HG02759 (cell line): ENCODE data around the gene CDKN1C.

Source experiments
- ATAC-seq: cut with Tn5 transposase; IDR thresholded peaks from one replicate; pipeline ENCODE4 v1.9.1; 2021; ENCODE audit warnings: mild to moderate bottlenecking, moderate library complexity; ENCODE audit not compliant: unreplicated experiment

Gene CDKN1C

DNA sequence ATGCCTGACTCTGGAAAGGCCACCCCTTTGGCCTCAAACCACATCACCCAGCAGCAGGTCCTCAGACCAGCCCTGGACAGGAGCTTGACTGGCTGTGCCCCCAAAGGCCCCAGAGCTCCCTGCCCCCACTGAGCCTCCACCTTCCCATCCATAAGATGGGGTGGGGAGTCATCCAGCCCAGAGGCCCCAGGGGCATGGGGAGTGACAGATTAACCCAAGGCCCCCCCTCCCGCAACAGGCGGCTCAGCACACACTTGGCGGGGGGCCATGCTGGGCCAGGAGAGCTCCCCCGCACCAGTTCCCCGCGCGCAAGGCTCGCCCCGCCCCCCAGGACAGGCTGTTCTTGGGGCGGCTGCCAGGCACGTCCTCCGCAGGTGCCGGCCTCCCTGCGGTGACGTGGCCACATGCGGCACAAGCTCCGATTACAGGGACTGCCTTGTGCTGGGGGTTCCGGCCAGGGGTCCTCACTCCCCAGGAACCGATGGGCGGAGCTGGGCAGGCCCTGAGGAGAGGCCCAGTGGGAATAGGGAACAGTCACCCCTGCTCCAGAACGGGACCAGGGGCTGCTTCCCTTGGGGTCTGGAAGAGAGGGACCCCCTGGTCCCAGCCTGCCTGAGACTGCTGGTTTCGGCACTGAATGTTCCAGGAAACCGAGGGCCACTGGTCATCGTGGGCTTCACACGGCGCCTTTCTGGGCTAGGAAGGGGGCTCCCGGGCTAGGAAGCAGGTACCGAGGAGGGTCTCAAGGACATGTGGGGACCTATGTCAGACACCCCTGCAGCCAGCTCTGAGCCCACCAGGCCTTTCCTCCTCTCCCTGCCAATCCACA lies 5.1 kb upstream of the CDKN1C start:
- ATAC-seq = no peak

DNA sequence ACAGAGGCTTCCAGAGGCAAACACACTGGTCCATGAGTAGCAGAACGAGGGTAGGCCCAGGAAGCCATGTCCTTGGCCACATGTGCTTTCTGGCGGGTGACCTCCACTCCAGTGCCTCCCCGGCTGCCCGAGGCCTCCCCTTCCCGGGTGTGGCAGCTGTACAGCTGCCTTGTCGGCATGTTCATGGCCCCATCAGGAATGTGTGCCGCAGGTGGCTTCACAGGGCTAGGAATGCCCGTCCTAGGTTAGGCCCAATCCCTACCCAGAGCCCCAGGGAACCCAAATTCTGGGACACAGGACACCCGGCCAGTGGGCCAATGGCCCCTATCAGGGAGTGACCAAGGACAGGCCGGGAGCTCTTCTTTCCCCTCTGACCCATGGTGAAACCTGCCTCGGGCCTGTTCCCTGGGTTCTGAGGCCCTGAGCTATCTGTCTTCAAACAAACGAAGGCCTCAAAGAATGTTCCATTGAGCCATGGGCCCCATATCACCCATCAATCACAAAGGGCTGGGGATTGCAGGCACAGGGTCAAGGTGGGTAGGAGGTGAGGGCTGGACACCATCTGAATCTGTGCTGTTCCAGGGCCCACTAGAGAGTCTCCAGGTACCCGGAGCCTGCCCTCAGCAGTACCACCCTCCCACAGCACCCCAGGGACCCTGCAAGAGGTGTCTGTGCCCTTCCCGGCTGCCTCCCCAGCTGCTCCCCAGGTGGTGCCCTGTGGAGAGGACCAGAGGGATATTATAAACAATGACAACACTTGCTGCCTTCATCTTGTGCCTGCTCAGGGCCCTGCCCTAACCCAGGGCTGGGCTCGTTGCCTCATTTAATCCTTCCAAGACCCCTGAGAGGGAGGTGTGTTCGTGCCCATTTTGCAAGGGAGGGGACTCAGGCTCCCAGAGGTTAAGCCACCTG lies 4.0 kb upstream of the CDKN1C start:
- ATAC-seq = no peak

DNA sequence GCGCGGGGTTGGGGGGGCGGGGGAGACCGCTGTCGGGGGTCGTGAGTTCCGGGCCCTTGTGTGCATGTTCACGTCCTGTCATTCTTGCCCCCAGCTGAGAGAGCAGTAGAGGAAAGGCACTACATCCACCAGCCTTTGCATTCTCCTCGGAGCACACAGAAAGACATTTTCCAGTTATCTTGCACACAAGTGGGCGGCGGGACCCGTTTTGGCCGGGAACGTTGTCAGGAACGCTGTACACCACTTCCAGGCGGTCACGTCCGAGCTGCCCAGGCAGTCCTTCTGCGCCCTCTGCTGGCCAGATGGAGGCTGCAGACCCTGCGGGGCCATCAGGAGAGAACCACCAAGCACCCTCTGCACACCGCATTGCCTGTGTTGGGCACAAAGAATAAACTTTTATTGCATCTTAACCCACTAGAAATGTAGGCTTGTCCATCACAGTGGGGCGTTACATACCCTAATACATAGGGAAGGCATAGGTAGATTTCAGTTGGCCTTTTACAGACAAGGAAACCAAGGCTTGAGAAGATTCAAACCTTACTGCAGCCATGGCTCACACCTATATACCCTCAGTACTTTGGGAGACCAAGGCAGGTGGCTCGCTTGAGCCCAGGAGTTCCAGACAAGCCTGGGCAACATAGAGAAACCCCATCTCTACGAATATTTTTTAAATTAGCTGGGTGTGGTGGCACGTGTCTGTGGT lies 2.8 kb upstream of the CDKN1C start:
- ATAC-seq = no peak

DNA sequence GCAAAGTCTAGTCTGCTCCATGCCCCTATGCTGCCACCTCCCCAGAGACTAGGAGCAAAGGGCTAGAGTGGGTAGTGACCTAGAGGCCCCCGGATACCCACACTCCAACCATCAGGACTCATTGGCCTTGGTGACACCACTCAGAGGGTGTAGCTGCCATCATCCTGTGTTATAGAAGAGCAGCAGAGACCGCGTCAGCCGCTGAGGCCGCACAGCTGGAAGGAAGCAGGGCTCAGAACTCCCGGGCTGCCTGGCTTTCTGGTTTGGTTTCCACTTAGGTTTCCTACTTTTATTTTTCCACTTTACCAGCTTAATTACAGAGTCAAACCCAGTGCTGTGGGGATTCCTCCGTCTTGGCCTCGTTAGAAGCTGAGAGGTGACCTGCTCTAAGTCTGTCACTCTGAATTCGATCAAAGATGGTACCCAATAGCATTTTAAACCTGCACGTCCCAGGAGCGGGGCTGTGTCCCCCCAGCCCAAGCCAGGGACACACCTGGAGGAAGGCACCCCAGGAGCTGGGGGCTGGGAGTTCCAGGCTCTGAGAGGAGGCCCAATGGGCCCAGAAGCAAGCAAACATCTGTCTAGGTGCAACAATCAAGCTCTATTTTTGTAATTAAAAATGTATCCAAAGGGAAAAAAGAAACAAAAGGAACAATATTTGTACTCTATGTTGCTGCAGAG lies 2.1 kb upstream of the CDKN1C start:
- no peak for ATAC-seq

DNA sequence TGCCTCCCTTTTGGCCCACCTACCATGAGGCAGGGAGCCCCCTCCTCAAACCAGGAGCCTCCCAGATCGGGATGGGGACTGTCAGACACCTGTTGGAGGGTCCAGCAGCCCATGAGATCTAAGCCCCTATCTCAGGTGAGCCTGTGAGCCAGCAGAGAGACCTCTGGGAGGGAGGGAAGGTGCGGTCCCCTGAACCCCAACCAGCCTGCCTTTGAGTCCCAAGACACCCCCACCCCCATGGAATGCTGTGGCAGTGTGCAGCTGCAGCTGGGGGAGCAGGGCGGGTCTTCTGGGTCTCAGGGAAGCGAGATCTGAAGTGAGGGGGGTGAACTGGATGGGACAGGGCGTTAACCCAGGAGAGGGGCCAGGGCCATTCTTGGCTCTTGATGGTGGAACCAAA lies 1.4 kb upstream of the CDKN1C start:
- ATAC-seq = no peak

DNA sequence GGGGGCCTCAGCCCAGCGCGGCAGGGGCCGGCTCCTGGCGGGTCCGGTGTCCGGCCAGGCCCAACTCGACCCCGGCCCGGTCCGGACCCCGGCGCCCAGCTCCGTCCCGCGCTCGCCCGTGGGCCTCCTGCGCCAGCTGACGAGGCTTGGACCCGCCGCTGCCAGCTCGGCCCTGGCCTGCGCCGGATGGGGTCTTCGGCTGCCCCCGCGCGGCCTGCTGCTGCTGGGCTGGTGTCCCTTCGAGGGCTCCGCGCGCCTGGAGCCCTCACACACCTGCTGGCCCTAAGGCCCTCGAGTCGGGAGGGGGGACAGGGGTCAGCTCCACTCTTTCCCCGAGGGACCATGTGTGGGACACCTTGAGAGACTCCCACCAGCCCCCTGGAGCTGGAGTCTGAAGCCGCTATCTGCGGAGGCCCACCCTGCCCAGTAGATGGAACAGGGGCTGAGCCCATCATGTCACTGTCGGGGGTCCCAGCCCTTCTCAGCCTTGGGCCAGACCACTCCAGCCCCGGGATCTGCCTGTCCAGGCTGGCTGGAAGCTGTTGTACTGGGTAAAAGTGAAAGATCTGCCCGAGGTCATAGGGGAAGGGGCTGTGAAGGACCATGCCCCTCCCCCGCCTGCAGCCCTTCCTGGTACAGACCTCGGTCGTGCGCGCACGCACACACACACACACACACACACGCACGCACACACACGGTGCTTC lies 768 bp upstream of the CDKN1C start:
- ATAC-seq = peak; percentile 18

DNA sequence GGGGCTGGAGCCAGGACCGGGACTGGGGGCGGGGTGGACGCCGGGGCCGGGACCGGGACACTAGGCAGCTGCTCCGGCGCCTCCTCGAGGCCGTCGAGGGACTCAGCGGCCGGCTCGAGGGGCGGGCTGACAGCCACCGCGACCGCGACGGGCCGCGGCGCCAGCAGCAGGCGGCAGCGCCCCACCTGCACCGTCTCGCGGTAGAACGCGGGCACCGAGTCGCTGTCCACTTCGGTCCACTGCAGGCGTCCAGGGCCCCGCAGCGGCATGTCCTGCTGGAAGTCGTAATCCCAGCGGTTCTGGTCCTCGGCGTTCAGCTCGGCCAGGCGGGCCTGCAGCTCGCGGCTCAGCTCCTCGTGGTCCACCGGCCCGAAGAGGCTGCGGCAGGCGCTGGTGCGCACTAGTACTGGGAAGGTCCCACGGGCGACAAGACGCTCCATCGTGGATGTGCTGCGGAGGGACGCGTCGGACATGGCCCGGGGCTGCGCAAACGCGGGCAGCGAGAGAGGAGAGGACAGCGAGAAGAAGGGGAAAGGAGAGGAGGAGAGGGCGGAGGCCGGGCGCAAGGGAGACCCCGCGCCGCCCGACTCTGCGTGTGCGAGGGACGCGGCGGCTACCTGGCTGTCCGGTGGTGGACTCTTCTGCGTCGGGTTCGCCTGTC lies 428 bp downstream of the CDKN1C start:
- no peak for ATAC-seq

DNA sequence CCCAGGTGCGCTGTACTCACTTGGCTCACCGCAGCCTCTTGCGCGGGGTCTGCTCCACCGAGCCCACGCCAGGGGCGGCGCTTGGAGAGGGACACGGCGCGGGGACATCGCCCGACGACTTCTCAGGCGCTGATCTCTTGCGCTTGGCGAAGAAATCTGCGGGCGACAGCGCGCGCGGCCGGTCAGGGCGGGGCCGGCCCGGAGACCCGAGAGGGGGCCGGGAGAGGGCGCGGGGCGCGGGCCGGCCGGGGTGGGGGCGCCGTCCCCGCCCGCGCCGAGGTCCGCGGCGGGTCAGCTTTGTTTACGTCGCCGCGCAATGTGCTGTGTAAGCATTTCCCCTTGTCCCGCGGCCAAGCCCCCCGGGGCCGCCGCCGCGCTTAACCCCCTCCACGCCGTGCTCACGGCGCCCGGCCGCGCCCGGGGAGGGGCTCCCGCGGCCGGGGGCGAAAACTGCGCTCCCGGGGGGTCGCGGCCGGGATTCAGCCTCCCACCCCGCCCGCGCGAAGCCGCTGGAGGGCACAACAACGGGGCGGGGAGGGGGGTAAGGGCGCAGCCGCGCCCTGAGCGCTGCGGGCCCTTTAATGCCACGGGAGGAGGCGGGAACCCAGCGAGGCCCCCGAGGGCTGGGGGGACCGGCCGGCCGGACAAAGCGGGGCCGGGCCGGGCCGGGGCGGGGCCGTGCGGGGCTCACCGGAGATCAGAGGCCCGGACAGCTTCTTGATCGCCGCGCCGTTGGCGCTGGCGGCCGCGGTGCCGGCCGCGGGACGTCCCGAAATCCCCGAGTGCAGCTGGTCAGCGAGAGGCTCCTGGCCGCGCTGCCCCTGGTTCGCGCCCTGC lies 1.4 kb downstream of the CDKN1C start:
- no peak for ATAC-seq

DNA sequence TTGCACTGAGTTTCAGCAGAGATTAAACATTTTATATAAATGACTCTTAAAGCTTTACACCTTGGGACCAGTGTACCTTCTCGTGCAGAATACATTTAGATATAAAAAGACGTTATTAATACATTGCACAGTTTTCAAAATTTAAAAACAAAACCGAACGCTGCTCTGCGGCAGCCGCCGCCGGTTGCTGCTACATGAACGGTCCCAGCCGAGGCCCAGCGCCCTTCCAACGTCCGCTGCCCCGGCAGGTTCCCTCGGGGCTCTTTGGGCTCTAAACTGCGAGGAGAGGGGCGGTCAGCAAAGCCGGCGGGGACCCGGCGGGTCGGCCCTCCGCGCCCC lies 2.0 kb downstream of the CDKN1C start:
- ATAC-seq = no peak

DNA sequence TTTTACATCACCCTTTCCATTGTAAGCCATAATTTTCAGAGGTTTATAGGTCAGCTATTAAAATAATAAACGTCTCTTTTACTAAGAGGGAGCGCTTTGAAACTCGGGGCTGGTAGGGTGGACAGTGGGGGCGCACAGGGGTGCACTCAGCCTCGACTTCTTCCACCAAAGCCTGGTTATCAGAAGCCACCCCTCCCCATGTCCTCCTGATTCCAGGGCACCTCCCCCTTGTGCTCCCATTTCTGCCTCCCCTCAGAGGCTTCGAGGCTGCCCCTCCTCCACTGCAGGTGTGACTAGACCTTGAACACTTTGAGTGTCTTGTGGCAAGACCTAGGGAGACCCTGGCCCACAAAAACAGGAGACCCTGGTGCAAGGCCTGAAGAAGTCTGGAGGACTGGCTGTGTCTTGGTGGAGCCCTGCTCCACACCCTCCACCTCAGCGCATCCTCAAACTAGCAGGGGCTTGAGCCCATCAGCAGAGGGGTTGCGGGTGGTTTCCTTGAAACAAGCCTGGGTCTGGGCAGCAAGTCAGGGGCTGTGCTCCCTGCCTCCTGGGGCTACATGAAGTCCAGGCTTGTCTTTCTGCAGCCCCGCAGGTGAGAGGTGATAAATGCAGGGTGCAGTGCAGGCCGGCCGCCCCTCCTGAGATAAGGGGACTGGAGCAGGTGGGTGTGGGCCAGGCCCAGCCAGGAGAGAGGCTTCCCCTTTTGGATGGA lies 3.0 kb downstream of the CDKN1C start:
- no peak for ATAC-seq

DNA sequence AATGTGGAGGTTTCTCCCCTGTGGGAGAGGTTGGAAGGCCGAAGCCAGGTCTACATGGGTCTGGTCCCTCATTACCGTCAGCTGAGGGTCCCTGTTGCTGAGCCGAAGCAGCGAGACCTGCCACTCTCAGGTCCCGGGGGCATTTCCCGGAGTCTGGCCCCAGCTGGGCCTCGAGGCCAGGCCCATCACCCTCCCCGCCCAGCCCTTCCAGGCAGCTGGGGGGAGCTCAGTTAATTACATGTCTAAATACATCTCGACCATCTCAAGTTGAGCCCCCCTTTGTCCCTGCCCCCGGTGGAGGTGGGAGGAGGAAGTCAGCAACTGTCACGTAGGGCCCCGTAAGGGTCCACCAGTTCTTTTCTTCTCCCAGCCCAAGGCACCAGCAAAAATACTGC lies 3.6 kb downstream of the CDKN1C start:
- ATAC-seq = no peak

DNA sequence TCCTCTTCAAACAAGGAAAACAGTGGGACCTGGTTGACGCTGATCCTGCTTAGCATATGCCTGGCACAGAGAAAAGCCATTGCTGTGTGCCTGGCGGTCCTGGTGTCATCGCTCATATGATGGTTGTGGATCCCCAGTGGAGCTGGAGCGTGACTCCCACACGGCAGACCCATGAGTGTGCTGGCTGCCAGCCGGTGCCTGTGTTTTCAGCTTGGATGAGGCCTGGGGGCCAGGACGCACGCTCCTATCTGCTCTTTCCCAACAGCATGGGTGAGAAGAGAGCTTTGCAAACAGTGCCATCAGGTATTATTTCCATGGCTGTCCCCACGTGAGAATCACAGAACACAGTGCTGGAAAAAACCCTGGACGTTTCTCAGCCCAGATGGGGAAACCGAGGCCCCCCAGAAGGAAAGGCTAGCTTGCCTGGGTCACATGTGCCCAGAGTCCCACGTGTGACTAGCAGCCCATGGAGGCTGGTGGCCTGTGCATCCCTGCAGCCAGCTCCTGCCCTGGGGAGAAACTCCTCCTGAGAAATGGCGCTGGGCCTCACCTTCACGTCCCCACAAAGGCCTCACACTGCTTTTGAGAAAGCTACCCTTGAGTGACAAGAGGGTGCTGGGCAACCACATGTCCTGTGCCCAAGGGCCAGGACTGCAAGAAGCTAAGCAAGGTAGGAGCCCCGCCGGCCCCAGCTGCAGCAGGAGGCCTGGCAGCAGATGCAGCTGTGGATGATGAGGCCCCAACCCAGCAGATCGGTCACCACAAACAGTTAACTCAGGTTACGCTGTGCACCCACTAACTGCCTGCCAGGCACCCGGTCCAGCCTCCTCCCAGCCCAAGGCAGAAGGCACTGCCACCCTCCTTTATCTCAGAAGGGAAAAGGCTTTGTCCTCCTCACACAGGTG lies 4.2 kb downstream of the CDKN1C start:
- ATAC-seq = no peak

DNA sequence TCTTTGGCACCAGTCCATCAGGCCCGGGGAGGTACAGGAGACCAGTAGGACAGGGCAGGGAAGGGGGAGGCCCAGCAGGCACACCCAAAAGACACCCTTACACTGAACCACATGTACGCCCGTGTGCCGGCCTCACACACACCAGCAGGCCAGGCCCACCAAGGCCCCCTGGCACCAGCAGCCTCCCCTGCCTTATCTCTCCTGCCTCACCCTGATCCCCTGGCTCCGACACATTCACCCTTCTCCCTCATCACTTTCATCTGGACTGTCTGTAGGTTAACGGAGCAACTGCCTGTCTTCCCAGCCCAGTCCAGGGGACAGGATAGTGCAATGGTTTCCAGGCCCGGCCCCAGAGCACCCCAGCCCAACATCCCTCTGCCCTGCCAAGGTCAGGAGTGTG lies 4.9 kb downstream of the CDKN1C start:
- ATAC-seq = no peak

DNA sequence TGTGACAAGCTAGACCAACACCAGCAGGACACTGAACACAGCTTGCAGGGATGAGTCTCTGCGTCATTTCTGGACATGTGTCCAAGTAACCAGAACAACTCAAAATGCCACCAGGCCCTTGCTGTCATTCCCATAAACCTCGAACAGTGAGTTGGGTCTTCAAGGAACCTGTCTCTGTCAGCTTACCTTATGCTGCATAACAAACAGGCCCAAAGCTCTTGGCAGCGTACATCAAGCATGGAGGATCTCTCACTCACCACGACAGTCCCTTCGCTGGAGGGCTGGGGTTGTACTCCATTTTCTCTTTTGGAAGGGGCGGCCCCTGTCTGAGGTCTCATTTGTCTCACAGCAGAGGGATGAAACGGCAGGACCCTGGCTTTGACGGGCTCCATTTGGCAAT lies 6.8 kb downstream of the CDKN1C start:
- ATAC-seq = no peak

DNA sequence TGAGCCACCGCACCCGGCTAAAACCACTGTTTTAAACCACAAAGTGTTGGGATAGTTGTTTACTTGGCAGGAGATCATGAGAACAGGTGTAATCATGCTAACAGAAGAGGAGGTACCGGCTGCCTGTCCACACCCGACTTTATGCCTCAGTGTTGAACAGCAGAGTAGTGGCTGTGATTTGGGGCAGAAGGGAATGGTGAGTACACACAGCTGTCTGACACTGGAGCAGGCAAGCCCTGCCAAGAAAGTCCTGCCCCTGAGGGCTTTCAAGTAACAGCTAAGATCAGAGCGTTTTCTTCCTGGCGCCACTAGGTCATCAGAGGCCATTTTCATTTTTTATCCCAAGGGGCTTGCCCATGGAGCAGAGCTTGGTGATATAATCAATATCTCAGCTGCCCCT lies 8.1 kb downstream of the CDKN1C start:
- ATAC-seq = no peak

DNA sequence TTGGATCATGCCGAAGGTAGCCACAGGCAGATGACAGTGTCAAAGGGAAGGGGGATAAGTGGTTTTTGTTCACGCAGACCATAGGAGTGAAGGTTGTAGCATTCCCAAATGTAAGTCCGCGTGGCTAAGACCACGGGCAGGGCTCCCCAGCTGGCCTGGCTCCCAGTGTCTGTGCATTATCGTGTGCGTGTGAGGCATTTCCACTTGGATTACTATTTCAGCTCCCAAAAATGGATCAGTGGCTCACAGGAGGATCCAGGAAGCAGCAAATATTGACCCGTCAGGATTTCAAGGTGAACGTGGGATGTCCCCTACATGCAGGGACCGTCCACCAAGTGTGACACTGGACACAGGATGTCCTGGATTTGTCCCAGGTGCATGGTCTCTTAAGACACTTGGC lies 10.6 kb downstream of the CDKN1C start:
- ATAC-seq = no peak

DNA sequence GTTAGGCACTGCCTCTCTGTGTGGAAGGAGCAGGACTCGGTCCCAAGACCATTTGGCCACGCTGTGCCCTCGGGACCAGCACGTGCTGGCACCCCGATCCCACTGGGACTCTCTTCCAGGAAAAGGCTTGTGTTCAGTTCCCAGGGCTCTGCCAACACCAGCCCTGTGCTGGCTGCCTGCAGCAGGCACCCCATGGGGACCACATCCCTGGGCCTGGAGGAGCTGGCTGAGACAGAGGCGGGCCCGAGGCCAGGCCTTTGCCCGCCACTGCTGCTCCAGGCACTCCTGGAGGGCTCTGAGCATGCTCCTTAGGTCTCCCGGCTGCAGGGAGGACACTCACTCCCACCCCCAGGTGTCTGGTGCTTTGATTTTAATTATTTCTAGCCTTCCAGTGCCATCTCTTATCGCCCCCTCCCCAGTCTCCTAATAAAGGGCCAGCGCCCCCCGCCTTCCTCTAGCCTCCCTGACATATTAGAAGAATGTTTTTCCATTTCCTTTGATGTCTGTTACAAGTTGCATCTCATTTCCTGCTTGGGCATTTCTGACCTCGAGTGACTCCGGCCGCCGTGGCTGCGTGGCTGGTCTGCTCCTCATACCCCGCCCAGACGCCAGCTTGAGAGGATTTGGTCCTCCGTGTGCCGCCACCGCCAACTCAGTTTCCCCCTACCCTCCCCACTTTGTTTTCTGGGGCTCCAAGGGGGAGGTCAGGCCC lies 14.4 kb downstream of the CDKN1C start:
- no peak for ATAC-seq
